Body of pancreas (tissue), 4 donors: ENCODE measurements around the gene DPH1.

ENCODE experiments used
- POLR2A ChIP-seq, 3 donors: fragments of 450-650 bp; IDR thresholded peaks; one replicate each; pipeline ENCODE4 v1.6.1; 2016; ENCODE audit warnings: antibody characterized with exemption in 3 of 3, mild to moderate bottlenecking in 2 of 3
- TF ChIP-seq, protein P1 (sequence below), 7 experiments: fragments of 450-650 bp in 4 of 7; fragments of 200-600 bp in 3 of 7; sonication (generic) in 3 of 7; IDR thresholded peaks; one replicate each; pipeline ENCODE4 v1.5.1; 2016 to 2019; ENCODE audit warnings: antibody characterized with exemption in 7 of 7

DNA sequence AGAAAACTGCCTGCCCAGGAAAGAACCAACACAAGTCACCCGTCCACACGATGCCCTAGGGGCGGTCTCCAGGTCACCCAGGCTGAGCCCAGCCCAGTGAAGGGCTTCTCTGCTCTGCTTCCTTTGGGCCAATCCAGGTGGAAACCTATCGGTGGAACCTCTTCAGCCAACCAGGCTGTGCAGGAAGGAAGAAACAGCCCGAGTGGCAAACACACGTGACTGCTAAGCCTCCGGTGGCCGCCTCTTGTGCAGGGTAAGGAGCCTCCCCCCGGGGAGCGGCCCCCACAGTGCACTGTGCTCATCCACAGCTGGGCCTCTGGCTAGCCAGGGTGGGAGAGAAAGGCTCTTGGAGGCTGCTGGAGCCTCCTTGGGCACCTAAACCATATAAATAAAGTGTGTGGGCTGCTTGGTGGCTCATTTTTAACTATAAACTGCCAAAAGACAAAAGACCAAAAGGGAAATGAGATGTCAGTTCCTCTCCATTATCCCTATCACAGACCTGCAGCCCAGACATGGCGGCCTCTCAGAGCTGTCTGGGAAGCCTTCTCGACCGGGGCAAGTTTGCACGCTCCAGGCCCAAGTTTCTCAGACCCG, 7.2 kb upstream of the DPH1 start:
- no peak for TF ChIP-seq POLR2A (IDR thresholded peaks at IDR 0.05)
- TF ChIP-seq, protein P1, sequence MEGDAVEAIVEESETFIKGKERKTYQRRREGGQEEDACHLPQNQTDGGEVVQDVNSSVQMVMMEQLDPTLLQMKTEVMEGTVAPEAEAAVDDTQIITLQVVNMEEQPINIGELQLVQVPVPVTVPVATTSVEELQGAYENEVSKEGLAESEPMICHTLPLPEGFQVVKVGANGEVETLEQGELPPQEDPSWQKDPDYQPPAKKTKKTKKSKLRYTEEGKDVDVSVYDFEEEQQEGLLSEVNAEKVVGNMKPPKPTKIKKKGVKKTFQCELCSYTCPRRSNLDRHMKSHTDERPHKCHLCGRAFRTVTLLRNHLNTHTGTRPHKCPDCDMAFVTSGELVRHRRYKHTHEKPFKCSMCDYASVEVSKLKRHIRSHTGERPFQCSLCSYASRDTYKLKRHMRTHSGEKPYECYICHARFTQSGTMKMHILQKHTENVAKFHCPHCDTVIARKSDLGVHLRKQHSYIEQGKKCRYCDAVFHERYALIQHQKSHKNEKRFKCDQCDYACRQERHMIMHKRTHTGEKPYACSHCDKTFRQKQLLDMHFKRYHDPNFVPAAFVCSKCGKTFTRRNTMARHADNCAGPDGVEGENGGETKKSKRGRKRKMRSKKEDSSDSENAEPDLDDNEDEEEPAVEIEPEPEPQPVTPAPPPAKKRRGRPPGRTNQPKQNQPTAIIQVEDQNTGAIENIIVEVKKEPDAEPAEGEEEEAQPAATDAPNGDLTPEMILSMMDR (IDR thresholded peaks at IDR 0.05) = no peak
